ENCODE measurements around the gene PDE6H.

The PDE6H gene

GRCh38 chr12:14975457-14975856 is 2.6 kb downstream of the PDE6H start:
- DNase-seq (ENCODE audit: low spot score): no peak

DNA sequence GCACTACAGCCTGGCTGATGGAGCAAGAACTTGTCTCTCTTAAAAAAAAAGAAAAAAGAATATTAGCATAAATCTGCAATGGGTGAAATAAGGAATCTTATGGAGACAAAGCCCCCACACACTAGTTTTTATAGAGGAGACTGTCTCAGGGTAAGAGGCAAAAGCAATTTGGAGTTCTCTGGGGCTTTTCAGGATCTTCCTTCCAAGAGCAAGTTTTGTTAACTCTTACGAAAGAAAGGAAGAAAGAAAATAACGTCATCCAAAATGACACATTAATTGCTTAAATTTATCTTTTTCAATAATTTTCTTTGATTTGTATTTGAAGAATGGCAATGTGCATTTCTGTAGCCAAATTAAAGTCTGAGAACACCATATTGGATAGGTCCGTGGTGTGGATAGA is 3.8 kb downstream of the PDE6H start:
- no peak for DNase-seq (ENCODE audit: low spot score)

DNA sequence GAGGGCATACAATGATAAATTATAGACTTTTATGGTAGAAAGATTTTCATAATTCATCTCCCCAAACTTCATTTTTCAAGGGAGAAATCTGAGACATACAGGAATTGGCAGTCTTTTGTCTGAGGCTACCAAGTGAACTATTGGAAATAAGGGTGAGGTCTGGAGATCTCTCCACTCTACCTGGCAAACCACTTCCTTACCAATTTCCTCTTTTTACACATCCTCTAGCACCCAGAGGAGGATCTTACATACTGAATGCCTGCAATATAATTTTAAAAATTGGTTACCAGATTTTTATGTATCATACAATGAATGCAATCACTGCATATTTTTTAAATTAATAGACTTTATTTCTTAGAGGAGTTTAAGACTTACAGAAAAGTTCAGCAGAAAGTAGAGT is 6.6 kb downstream of the PDE6H start:
- no peak for DNase-seq (ENCODE audit: low spot score)

DNA sequence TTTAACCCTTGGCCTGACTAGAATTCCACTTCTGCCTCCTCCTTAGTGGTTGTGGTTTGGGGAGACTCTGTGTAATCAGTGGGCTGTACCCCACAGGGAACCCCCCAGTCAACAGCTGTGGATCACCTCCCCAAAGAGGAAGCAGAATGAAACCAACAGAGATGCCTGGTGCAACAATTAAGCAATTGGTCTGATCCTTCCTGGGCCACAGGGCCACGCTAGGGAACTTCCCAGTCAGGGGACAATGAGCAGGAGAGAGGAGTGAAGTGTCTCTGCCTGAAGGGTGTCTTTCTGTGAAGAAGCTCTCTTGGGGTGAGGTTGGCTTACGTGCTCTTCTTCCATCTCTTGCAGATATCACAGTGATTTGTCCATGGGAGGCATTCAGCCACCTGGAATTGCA is 8.2 kb downstream of the PDE6H start:
- DNase-seq (ENCODE audit: low spot score): no peak

DNA sequence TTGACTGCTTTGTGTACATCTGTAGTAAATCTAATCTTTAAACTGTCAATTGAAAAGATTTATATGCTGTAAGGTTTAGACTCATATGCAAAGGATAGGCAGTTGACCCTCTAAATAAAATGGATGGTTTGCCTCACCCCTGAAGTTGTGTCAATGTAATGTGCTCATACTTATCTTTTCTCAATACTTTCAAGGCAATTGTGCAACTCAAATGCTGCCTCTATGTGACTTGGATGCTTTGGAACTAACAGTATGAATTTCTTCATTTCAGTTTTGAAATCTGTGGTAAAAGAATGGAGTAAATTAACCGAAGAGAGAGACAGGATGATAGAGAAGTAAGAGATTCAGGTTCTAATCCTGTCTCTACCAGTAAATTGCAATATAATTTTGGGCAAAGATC is 9.7 kb downstream of the PDE6H start:
- no peak for DNase-seq (ENCODE audit: low spot score)

DNA sequence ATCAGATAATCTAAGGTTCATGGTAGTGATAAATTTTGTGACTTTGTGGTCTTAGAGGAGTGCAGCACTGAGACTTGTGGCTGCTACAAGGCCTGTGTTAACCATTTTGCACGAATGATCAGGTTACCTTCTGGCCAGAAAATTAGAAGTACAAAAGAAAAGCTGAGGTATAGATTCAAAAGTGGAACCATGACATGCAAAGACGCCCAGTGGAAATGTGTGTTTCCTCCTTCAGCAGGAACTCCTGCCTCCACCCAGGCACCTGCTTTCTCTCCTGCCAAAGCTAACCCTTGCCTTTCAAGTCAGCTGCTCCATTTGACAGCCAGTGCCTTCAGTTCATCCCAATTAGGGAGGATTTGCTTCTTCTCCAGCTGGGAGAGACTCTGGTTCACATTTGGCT is 10.1 kb downstream of the PDE6H start:
- no peak for DNase-seq (ENCODE audit: low spot score)

GRCh38 chr12:14984036-14984435 is 11.2 kb downstream of the PDE6H start:
- DNase-seq (ENCODE audit: low spot score): no peak

- no peak for DNase-seq (ENCODE audit: low spot score)
Measured at GRCh38 chr12:14984766-14985285, 12.0 kb downstream of the PDE6H start.

DNA sequence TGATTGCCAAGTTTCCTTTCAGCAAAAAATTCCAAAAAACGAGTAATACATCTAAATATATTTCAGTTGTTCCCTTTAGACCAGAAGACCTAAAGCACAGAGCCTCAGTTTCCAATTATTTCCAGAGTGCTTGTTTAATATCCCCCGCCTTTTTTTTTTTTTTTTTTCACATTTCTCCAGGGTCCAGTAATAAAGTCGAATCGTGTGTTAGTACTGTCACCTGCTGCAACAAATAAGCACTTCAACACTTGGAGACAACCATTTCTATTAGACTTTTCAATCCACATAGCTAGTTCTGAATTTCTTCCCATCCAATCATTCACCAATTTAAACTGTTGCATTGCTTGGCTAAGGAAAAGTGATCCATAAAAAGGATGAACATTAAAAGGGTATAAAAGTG is 13.6 kb downstream of the PDE6H start:
- DNase-seq (ENCODE audit: low spot score): no peak

DNA sequence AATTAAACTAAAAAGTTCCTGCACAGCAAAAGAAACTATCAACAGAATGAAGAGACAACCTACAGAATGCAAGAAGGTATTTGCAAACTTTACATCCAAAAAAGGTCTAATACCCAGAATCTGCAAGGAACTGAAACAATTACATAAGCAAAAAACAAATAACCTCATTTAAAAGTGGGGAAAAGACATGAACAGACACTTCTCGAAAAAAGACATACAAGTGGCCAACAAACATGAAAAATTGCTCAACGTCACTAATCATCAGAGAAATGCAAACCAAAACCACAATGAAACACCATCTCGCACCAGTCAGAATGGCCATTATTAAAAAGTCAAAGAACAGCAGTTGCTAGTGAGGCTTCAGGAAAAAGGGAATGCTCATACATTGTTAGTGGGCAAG is 15.2 kb downstream of the PDE6H start:
- no peak for DNase-seq (ENCODE audit: low spot score)

- DNase-seq (ENCODE audit: low spot score): no peak
Measured at GRCh38 chr12:14989790-14990189, 16.9 kb downstream of the PDE6H start.

- DNase-seq (ENCODE audit: low spot score): no peak
Measured at GRCh38 chr12:14991069-14991468, 18.2 kb downstream of the PDE6H start.

DNA sequence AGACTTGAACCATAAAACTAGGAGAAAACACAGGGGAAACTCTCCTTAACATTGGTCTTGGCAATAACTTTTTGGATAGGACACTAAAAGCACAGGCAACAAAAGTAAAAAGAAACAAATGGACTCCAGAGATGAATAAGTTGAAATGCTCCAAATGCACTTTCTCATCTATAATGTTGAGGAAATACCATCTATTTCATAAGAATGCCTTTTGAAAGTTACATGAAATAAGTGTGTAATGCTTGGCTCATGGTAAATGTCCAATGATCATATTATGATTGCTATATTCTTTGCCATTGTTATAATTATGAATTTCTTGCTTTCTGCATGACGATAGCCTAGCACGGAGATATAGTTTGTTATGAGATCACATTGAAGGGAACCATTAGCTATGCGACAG is 19.8 kb downstream of the PDE6H start:
- no peak for DNase-seq (ENCODE audit: low spot score)

DNA sequence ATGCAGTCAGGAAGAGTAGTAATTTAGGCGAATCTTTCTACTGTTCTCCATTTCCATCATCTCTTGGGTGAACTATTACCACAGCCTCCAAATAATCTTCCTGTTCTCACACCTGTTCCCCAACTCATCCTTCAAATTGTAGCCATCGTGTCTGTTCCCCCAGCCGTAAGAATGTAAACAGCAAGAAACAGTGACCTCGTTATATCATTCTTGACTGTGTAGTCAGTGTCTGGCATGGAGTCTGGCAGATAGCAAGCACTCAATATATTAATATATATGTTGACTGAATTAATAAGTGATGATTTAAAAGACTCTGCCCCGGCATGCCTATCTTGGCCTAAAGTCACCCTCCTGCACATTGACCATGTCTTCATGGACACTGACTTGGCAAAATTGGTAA is 20.3 kb downstream of the PDE6H start:
- no peak for DNase-seq (ENCODE audit: low spot score)

DNA sequence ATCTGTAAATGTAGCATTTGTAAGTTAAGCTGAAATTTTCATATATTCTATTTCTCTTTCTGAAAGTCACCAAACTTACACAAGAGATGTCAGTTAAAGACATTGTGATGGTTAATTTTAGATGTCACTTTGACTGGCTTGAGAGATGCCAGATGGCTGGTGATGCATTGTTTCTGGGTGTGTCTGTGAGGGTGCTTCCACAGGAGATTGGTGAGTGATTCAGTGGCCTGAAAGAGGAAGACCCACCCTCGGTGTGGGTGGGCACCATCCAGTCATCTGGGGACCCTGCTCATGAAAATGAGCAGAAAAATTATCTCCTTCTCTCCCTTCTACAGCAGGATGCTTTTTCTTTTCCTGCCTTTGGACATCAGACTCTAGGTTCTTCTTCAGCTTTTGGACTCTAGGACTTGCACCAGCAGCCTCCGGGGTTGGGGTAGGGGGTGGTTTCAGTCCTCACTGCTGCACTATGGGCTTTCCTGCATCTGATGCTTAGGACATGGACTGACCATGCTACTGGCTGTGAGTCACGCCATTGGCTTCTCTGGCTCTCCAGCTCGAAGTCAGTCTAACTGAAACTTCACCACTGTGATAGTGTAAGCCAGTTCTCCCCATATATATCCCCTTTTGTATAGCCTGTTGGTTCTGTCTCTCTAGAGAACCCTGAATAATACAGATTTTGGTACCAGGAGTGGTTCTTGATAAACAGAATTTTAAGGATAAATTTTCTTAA is 20.9 kb downstream of the PDE6H start:
- peak; percentile 19 for DNase-seq (ENCODE audit: low spot score)

DNA sequence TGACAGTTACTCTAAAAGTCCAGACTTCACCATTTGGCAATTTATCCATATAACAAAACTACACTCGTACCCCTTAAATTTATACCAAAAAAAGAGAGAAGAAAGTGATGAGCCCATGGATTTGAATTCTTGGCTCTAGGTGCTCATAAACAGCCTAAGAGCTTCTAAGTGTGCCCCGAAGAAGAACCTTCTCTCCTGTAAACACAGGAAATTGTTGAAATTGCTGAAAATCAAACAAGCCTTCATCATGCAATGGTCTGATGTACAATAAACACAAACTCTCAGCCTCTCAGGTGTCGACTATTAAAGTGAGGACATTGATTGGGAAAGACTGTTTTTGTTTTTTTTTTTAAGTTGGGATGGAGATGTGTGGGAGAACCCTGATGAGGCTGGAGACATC is 21.8 kb downstream of the PDE6H start:
- no peak for DNase-seq (ENCODE audit: low spot score)

GRCh38 chr12:14995583-14996425 is 23.0 kb downstream of the PDE6H start:
- DNase-seq (ENCODE audit: low spot score): peak; percentile 64

DNA sequence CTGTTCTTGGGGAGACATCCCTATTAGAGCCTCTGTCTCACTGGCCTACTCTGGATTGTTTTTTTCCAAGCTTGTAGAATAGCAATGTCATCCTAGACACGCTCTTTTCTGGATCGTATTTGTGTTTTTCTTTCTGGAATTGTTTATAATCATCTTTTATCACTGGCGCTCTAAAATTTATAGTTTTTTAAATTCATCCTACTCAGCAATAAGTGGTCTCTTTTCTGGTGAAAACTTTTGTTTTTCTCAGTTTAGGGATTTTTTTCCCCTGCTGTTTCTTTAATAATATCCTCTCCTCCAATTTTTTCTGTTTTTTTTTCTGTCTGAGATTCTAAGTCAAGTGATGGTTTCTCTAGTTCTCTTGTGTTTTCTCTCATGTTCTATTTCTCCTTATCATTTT is 25.2 kb downstream of the PDE6H start:
- no peak for DNase-seq (ENCODE audit: low spot score)

DNA sequence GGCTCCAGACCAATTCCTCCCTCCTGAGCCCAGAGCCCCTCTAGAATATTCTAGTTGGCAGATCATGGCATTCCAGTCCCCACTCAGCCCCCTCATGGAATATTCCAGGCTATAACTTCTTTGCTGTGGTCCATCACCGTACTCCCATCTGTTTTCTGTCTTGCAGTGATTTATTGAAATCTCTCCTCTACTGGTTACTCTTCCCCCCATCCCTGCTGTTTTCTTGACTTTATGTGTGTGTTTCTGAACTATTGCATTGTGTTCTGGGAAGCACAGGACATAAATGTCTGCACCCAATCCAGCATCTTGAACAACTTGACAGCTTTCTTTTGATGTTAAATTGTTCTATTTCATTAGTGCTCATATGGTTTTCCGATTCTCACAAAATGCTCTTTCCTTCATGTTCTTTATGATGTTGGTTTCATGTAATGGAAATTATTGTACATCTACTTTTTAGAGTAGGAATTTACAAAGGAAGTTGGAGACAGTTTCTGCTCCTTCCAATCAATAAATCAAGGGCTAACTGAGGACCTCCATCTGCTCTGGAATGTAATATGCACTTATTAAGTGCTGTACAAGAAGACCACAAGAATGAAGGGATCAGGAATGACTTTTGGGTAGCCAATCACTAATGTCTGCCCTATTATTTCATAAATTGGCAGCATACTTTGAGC is 26.3 kb downstream of the PDE6H start:
- no peak for DNase-seq (ENCODE audit: low spot score)

DNA sequence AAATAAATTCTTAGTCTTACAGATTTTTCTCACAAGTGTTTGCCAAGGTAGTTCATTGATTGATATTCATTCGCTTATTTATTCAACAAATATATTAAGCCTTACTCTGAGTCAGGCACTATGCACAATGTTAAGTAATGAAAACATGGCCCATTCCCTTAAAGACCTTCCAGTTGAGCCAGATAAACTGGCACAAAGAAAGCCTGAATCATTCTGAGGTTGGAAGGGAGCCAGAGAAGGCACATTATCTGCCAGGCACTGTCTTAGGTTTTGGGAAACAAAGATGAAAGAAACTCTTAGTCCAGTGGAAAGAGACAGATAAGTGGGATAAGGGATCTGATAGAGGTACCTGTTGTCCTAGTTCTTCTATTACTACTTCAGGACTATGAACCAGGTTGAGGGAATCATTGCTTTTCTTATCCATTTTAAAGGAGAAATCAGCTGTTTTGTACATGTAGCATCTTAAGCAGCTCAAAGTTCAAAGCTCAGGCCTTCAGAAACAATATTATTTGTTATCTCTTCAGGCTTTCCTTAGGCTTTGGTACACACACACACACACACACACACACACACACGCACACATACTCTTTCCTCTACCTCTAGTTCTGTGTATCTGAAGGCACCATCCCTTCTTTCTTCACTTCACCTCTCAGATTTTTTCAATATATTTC is 27.0 kb downstream of the PDE6H start:
- DNase-seq (ENCODE audit: low spot score): no peak

DNA sequence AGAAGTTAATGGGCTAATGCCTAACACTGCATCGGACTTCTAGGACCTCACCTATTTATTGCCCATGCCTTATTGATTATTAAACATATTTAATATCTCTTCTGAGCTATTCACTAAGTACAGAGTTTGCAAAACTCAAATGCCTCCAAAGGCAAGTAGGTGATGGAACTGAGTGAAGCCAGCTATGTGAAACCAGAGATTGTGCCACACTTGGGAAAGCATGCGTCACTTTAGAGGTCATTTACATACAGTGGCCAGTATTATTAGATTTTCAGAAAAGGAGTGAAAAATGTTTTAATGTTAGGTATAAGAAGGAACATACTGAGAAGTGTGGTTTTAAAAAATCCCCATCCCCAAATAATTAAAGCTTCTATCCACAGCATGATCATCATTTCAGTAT is 27.7 kb downstream of the PDE6H start:
- DNase-seq (ENCODE audit: low spot score): no peak

DNA sequence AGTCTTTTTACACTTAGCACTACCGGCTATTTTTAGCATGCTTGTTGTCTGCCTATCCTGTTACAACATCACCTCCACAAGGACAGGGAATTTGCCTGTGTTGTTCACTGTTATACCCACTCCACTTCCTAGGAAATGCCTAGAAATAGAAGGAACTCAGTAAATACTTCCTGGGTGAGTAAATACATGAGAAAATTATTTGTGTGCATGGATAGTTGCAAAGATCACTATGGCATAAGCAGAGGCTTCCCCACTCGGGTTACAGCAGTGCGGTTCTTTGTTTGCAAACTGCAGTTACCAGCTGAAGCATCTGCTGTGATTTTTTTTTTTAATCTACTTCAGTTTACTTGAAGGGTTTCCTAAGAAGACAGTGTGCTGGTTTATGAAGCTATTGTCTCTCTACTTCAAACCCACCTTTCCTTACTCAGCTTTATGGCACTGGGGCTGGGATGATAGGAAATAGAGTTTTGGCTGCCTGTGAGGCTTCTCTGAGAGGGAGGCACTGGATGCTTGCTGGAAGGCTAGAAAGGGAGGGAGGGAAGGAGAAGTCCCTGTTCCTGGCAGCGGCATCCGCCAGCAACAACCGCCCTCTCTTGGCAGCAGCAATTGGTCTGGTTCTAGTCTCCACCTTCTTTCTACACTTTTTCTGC is 29.0 kb downstream of the PDE6H start:
- no peak for DNase-seq (ENCODE audit: low spot score)

Data from CD4-positive, alpha-beta T cell treated with Interleukin-2 at 100 ng/mL for 4 hours (primary cell).